Frontal cortex (tissue), 4 donors: ENCODE results near the gene P2RY6. TPM values are rescaled to one million over a fixed set of nuclear protein-coding genes. Genes with fewer than 3 reads are reported as not detected.

Source experiments
- DNase-seq, 2 donors: peaks; one replicate each; pipeline ENCODE4 v3.0.0; 2012; ENCODE audit warnings: low spot score in 2 of 2
- FAIRE-seq: peaks from 2 replicates; lab custom pipeline; 2012; peaks lifted over from hg19 to GRCh38; lab: Jason Lieb, UNC
- total RNA-seq: library from RNA; depleted of rRNA; stranded (reverse); fragments of >200 nt; gene quantifications from one replicate; pipeline ENCODE4 v1.2.3, GENCODE V29; 2014
- donor health status: control.
- donor health status: control.
- donor health status: control.

Gene P2RY6
- total RNA-seq, 1 donor from 2014 or later = under 0.01 TPM

DNA sequence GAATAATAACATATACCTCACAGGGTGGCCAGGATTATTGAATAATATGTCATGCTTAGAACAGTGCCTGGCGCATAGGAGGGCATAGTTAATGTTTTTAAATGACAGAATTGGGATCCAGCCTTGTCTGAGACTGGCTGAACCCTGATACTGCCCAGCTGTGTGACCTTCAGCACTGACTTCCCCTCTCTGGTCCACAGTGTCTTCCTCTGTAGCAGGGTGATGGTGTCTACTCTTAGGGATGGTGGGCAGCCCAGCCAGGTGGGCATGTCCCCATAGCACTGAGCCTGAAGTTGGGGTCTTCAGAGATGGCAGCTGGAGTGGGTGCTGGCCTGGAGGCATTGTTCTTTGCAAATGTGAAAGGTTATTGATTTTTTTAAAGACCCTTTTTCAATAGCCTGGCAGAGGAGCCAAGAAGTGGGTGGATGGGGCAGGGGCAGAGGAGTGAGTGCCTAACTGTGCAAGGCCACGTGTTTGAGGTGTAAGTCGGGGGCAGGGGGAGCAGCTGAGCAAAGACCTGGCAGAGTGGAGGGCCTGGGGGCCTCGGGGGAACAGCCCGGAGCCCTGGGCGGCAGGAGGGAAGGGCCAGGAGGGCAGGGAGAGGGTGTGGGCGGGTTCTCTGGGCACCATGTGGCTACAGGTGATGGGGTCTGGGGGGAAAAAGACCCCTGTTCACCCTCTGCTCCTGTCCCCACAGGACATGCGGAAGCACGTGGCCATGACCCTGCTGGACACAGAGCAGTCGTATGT, 74.2 kb downstream of the P2RY6 start:
- FAIRE-seq = no peak
- DNase-seq = no peak

DNA sequence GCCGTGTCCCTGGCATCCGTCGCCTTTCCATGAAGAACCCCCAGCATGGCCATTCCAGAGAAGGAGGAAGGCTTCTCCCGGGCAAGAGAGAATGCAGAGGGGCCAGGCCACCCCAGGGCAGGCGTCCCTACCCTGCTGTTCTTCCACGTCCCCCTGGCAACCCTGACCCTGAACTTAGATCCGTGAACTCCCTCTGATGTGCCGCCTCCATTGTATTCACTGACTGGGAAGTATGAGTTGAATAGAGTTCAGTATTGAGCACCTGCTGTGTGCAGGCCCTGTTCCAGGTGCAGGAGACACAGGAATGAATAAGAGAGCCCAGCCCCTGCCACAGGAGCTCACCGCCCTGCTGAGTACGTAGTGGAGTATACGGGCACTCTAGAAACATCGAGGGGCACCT, 74.9 kb downstream of the P2RY6 start:
- no peak for DNase-seq

More for the DNA sequence above, 74.9 kb downstream of the P2RY6 start:
- no peak for FAIRE-seq

Other genes starting within 250 kb of the P2RY6 start
- 57.9 TPM for gene FCHSD2, start 130.0 kb upstream of the P2RY6 start, total RNA-seq
- not detected for gene P2RY2, start 54.1 kb upstream of the P2RY6 start, total RNA-seq
- gene ARHGEF17, start 35.9 kb downstream of the P2RY6 start, total RNA-seq = 16.3 TPM
- gene RELT, start 104.1 kb downstream of the P2RY6 start, total RNA-seq = 2.0 TPM